Pancreas (tissue), 10 donors: ENCODE results near the gene PROSER2. TPM values are rescaled to one million over a fixed set of nuclear protein-coding genes. Genes with fewer than 3 reads are reported as not detected.

Experiments
- ATAC-seq, 4 donors: fragments of 200-7000 bp; cut with Tn5 transposase; one replicate each; pipeline versions ENCODE4 v1.8.0 to v1.9.1; 2020; ENCODE audit warnings: mild to moderate bottlenecking in 4 of 4, moderate library complexity in 4 of 4
- DNase-seq, 6 donors: peaks; one replicate each; pipeline ENCODE4 v3.0.0-alpha.2; 2020
- FAIRE-seq: peaks from 2 replicates; lab custom pipeline; 2012; peaks lifted over from hg19 to GRCh38; lab: Jason Lieb, UNC
- H3K27ac ChIP-seq, 4 donors: fragments of 200-600 bp; sonication (generic); 1 replicate in 3 of 4; 2 replicates in 1 of 4; pipeline versions ENCODE4 v1.5.0 to v1.8.0; 2020
- H3K27me3 ChIP-seq, 4 donors: fragments of 200-600 bp; one replicate each; pipeline ENCODE4 v1.8.0; 2021
- H3K36me3 ChIP-seq, 3 donors: fragments of 200-600 bp; sonication (generic) in 1 of 3; one replicate each; pipeline versions ENCODE4 v1.5.0 to v1.8.0; 2020 to 2021
- H3K4me1 ChIP-seq, 3 donors: fragments of 200-600 bp; one replicate each; pipeline ENCODE4 v1.8.0; 2021
- H3K4me3 ChIP-seq, 4 donors: fragments of 200-600 bp; sonication (generic) in 2 of 4; one replicate each; pipeline versions ENCODE4 v1.5.0 to v1.8.0; 2020 to 2021
- H3K9me3 ChIP-seq, 4 donors: fragments of 200-600 bp; one replicate each; pipeline ENCODE4 v1.8.0; 2021
- CTCF ChIP-seq, 4 donors: fragments of 200-600 bp; sonication (generic) in 3 of 4; IDR thresholded peaks; one replicate each; pipeline versions ENCODE4 v1.5.0 to v1.8.0; 2021; ENCODE audit warnings: antibody characterized with exemption in 4 of 4
- WGBS, 2 donors: extraction: QIAGEN DNeasy Blood & Tissue Kit; methylation state at CpG; one replicate each; pipeline ENCODE4 v1.1.7; 2013; 5-methylcytosine and 5-hydroxymethylcytosine counted together
- intact Hi-C, 3 donors: fragments of 100-400 bp; cut with DNase I; formaldehyde crosslinking; loops; one replicate each; pipeline versions ENCODE4 v1.11.1 to v1.14.2; 2022
- polyA plus RNA-seq, 2 donors: library from polyadenylated mRNA; stranded (reverse); fragments of 200-250 nt; gene quantifications; one replicate each; pipeline ENCODE4 v1.2.3, GENCODE V29; 2013
- total RNA-seq, 6 donors: library from RNA; stranded (reverse); fragmentation: NEBNext Ultra II Directional in 4 of 6; extraction: Animal tissue kit (Norgen Biotek cat#: 25700) in 4 of 6; gene quantifications; one replicate each; pipeline versions ENCODE4 v1.2.1 to v1.2.4, GENCODE V29; 2021 to 2023
- donor health status: healthy with polysubstance abuse.
- donor health status: DM: no; HTN: no; CAD: no; lungs with moderate emphysema.
- donor health status: DM: no; HTN: no; CAD: no.
- donor health status: control.
- donor health status: control.
- donor health status: Bipolar disorder and iron deficiency.
- donor health status: DM: yes; HTN: yes; CAD: no.
- donor health status: DM: no; HTN: no; CAD: no.
- donor health status: DM: no; HTN: no; CAD: no.
- donor health status: DM: yes; HTN: yes; CAD: no.

The PROSER2 gene
- total and polyA plus RNA-seq, 8 donors: 5.7 to 21.2 (median 11.0) TPM

DNA sequence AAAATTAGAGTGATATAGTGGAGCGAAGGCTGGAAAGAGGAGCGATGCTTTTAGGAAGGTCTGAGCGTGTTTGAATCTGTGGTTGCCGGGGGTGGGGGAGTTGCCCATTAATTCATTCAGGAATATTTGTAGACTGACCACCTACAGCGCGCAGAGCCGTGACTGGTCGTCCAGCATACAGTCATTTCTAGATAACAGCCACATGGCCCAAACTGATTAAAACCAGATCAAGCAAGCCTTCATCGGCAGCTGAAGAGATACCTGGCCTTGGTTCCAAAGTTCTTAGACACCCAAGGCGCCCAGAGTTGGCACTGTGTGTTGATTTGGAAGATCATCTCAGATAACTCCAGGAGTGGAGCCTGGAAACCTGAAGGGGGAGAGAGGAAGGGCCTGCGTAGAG is 1.7 kb downstream of the PROSER2 start:
- Histone ChIP-seq H3K27me3 (no peaks in the 10 kb centered on the region), H3K27ac (peak overlapping the region in 3 of 4 donors; percentile 79 to 85 (median 83)), H3K4me1 (peaks cover 0 to 10% (median 9%) of the 10 kb centered on the region in 3 donors), H3K36me3 (no peaks in the 10 kb centered on the region), H3K9me3 (no peaks in the 10 kb centered on the region), H3K4me3 (peak overlapping the region in 2 of 4 donors; percentile 83 to 94)
- ATAC-seq (peak in 3 of 4 donors; percentile 13 to 31 (median 14)), FAIRE-seq (no peak), DNase-seq (no peak)
- 34 to 39% methylated on average over 11 of the region's 11 CpGs for WGBS, 2 donors
- TF ChIP-seq CTCF (IDR thresholded peaks at IDR 0.05): no peak
- intact Hi-C loops: no loop called here

DNA sequence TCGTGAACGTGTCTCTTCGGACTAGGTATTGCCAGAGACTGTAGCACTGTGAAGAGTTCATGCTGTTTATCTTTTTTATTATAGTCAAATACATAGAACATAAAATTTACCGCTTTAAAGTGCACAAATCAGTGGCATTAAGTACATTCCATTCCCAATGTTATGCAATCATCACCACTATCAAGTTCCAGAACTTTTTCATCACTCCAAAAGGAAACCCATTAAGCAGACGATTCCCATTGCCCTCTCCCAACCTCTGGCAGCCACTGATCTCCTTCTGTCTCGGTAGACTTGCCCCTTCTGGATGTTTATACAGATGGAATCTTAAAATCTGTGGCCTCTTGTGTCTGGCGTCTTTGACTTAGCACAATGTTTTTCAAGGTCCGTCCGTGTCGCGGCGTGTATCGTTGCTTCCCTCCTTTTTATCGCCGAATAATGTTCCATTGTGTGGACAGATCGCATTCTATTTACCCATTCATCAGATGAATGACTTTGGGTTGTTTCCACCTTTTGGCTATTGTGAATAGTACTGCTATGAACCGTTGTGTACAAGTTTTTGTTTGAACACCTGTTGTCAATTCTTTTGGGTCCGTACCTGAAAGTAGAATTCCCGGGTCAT is 2.7 kb downstream of the PROSER2 start:
- WGBS, 2 donors: 42 to 46% methylated on average over 19 of the region's 19 CpGs
- Histone ChIP-seq H3K4me3 (peak overlapping the region in 1 of 4 donors; percentile 94), H3K9me3 (no peaks in the 10 kb centered on the region), H3K27ac (no peak overlapping the region), H3K36me3 (no peaks in the 10 kb centered on the region), H3K27me3 (no peaks in the 10 kb centered on the region), H3K4me1 (peaks cover 2 to 17% (median 14%) of the 10 kb centered on the region in 3 donors)
- no peak for TF ChIP-seq CTCF (IDR thresholded peaks at IDR 0.05)
- intact Hi-C loops: no loop called here
- ATAC-seq (no peak), FAIRE-seq (no peak), DNase-seq (no peak)

GRCh38 chr10:11827006-11827405 is 3.9 kb downstream of the PROSER2 start:
- H3K27me3 ChIP-seq: no peaks in the 10 kb centered on the region
- 93 to 96% methylated on average over 10 of the region's 10 CpGs for WGBS, 2 donors
- H3K36me3 ChIP-seq: no peaks in the 10 kb centered on the region
- no peak for FAIRE-seq
- peak in 1 of 6 donors; percentile 3 for DNase-seq
- H3K4me3 ChIP-seq: no peak overlapping the region
- peaks cover 12 to 26% (median 25%) of the 10 kb centered on the region in 3 donors for H3K4me1 ChIP-seq
- no peak for TF ChIP-seq CTCF (IDR thresholded peaks at IDR 0.05)
- intact Hi-C loops: no loop called here
- no peaks in the 10 kb centered on the region for H3K9me3 ChIP-seq
- no peak for ATAC-seq
- H3K27ac ChIP-seq: no peak overlapping the region

DNA sequence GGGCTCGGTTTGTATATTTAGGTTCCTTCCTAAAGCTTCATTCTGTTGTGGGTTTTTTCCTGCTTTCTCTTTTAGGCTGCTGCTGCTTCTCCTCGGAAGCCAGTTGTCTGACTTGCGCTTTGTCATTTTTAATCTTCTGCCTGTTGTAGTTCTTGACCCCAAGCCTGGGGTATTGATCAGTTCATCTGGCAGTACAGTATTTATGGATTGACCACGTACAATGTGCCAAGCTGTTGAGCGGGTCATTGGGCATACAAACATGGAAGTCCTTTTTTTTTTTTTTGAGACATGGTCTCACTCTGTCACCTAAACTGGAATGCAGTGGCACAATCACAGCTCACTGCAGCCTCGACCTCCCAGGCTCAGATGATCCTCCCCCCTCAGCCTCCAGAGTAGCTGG is 4.3 kb downstream of the PROSER2 start:
- no peak for ATAC-seq
- H3K4me1 ChIP-seq: peaks cover 16 to 30% (median 28%) of the 10 kb centered on the region in 3 donors
- no peak for FAIRE-seq

More for the DNA sequence above, 4.3 kb downstream of the PROSER2 start:
- H3K36me3 ChIP-seq: no peaks in the 10 kb centered on the region
- no peaks in the 10 kb centered on the region for H3K27me3 ChIP-seq
- H3K9me3 ChIP-seq: no peaks in the 10 kb centered on the region
- H3K4me3 ChIP-seq: no peak overlapping the region
- peak in 1 of 6 donors; percentile 12 for DNase-seq
- no peak for TF ChIP-seq CTCF (IDR thresholded peaks at IDR 0.05)
- no peak overlapping the region for H3K27ac ChIP-seq
- intact Hi-C loops: no loop called here
- 77 to 80% methylated on average over 6 of the region's 6 CpGs for WGBS, 2 donors
